Thyroid gland (tissue), 4 donors: ENCODE measurements around the gene CCNQ.

Source experiments
- POLR2A ChIP-seq, 2 donors: fragments of 450-650 bp; IDR thresholded peaks; one replicate each; pipeline ENCODE4 v1.6.1; 2017; ENCODE audit warnings: antibody characterized with exemption in 2 of 2, mild to moderate bottlenecking in 2 of 2, moderate library complexity in 1 of 2
- TF ChIP-seq, protein P1 (sequence below), 6 experiments: fragments of 200-600 bp in 3 of 6; fragments of 450-650 bp in 3 of 6; sonication (generic) in 3 of 6; IDR thresholded peaks; one replicate each; pipeline ENCODE4 v1.5.1; 2016 to 2019; ENCODE audit warnings: antibody characterized with exemption in 6 of 6, mild to moderate bottlenecking in 2 of 6, inconsistent platforms in 1 of 6, moderate library complexity in 1 of 6

DNA sequence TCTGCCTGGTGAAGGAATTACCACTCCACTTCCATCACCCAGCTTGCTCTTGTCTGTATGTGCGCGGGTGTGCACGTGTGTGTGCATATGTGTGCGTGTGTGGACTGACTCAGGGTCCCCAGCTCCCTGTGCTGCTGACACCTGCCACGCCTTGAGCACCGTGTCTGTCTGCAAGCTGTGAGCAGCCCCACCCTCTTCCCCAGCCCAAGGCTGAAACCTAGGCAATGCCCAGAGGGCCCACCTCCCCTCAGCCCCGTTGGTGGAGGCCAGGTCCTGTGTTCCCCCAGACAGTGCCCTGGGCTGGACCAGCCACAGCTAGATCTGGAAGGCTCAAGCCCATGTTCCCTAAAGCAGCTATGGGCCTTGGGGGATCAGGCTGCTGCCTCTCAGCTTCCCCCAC lies 2.0 kb upstream of the CCNQ start:
- TF ChIP-seq, protein P1, sequence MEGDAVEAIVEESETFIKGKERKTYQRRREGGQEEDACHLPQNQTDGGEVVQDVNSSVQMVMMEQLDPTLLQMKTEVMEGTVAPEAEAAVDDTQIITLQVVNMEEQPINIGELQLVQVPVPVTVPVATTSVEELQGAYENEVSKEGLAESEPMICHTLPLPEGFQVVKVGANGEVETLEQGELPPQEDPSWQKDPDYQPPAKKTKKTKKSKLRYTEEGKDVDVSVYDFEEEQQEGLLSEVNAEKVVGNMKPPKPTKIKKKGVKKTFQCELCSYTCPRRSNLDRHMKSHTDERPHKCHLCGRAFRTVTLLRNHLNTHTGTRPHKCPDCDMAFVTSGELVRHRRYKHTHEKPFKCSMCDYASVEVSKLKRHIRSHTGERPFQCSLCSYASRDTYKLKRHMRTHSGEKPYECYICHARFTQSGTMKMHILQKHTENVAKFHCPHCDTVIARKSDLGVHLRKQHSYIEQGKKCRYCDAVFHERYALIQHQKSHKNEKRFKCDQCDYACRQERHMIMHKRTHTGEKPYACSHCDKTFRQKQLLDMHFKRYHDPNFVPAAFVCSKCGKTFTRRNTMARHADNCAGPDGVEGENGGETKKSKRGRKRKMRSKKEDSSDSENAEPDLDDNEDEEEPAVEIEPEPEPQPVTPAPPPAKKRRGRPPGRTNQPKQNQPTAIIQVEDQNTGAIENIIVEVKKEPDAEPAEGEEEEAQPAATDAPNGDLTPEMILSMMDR (IDR thresholded peaks at IDR 0.05) = no peak
- no peak for TF ChIP-seq POLR2A (IDR thresholded peaks at IDR 0.05)
